HG02885 (cell line): ENCODE results near the gene RHAG.

Experiments
- ATAC-seq: cut with Tn5 transposase; IDR thresholded peaks from one replicate; pipeline ENCODE4 v1.9.1; 2021; ENCODE audit warnings: mild to moderate bottlenecking; ENCODE audit not compliant: unreplicated experiment, poor library complexity

The RHAG gene

DNA sequence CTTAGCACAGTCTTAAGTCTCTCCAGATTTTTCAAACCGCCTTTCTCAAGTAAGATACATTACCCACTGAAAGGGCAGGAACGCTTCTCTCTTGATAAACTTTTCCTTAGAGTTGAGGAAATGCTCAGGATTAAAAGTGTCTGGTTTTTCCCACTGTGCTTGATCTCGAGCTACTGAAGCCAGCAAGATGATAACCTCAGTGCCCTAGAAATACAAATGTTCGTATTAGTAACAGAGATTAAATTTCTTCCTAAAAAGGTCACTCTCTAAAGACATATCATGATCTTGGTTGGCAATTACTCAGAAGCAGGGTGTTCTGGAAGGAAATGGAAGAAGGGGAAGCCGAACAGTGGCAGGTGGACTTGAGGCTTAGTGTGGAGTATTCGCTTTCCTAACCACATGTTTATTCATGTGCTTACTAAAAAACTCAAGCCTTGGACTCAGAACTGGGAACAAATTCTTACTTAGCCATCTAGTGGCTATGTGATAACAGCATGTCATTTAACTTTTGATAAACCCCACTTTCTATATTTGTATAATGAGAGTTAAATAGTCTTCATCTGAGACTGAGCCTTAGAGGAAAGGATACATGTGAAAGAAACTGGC is 66.1 kb downstream of the RHAG start:
- no peak for ATAC-seq

DNA sequence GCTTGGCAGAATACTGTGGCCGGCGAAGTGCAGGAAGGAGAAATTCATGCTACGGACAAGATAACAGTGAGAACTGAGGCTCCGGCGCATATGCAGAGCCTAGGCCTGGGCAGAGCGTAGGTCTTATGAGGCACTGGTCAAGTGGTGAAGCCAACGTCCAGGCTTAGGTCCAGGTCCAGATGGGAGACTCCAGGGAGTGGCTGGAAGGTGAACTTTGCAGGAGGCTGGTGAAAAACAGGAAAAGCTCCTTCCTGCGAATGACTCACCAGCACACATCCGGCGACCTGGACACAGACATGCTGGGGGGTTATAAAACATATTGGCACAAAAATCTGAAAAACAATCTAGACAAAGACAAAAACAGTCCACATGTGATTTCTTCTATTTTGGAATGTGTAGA is 70.8 kb downstream of the RHAG start:
- ATAC-seq, result no peak

DNA sequence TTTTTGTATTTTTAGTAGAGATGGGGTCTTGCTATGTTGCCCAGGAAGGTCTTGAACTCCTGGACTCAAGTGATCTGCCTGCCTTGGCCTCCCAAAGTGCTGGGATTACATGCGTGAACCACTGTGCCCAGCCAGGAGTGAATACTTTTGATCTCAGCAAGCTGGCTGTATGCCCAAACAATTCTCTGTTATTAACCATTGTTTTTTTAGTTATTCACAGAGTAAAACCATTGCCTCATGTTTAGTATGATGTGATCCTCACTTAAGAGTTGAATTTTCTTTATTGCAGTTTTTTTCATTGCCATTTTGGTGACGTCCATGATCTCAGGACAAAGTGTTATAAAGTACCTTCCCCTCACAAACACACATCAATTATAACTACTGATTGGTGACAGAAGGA is 71.4 kb downstream of the RHAG start:
- ATAC-seq, result no peak

DNA sequence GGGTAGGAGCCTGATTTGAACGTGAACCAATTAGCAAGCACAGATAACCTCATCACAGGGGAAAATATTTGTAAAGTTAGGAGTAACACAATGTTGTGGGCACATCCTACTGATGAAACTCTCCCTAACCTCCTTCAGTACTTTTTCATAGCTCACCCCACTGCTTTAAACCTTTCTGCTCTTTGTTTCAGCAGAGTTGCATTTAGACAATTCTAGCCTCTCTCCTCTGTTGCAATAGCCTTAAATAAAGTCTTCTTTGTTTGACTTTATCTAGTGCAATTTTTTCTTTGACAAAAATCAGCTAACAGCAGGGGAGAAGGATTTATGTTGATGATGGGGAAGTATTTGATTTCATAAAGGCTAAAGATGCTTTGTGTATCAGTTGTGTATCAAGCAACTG is 72.1 kb downstream of the RHAG start:
- ATAC-seq, result no peak

DNA sequence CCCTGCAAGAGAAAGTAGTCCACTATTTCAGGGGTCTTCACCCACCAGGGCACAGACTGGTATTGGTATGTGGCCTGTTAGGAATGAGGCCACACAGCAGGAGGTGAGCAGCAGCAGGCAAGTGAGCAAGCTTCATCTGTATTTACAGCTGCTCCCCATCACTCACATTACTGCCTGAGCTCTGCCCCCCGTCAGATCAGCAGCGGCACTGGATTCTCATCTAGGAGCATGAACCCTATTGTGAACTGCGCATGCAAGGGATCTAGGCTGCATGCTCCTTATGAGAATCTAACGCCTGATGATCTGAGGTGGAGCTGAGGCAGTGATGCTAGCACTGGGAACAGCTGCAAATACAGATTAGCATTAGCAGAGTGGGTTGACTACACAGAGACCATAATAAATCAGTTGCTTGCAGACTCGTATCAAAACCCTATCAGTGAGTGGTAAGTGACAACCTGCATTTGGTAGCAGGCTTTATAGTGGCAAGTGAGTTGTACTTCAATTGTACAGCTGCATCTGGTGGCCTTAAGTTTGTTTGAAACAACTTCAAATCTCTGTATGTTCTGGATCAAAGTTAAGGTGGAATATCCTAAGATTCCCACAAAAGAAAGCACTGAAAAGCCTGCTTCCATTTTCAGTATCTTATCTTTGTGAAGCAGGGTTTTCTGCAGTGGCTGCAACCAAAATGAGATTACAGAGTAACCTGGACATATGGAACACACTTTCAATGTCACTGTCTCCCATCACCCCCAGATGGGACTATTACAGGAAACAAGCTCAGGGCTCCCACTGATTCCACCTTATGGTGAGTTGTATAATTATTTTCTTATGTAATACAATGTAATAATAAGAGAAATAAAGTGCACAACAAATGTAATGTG is 73.4 kb downstream of the RHAG start:
- no peak for ATAC-seq

DNA sequence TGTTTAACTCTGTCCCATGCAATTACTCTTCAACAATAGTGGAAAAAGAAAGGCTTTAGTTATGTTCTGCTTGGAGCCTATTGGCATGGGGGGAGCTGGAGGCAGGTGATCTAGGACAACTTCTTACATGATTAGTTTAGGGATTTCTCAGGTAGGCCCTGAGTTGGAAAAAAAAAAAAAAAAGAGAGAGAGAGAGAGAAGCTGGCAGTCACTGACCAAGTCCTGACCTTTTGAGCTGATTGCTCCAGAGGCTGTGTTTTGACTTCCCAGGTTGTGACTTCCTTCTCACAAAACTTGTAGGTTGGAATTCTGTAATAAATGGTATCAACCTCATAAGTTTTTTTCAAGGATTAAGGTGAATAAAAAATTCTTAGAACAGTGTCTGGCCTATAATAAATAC is 78.4 kb downstream of the RHAG start:
- no peak for ATAC-seq

DNA sequence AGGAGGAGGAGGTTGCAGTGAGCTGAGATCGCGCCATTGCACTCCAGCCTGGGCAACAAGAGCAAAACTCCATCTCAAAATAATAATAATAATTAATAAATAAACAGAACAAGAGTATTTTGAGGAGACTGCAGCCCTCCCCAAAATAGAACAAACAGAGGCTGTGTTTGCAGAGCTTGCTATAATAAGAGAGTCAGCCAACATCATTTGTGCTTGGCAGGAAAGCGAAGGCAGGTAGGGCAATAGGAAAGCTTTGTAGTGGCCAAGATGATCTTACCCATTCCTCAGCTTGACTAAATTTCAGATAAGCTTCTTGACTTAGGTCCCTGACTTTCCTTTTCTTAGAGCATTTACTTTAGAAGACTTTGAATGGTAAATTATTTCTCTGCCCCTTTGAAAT is 79.5 kb downstream of the RHAG start:
- no peak for ATAC-seq

DNA sequence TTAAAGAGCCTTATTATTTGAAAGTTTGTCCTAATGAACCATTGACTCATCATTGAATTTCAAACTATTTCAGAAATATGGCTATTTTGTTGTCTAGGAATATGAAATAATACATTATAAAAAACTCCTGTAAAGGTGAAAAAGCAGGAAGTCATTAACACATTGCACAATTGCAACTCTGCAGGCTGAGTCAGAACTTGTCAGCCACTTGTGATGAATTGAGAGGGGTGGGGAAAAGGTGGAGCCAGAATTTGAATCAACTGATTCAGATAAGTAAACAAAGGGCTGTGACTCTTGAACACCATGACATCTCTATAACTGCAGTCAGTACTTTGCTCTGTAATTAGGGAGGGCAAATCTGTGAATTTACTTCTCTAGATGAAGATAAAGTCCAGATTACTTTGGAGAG is 80.2 kb downstream of the RHAG start:
- no peak for ATAC-seq

DNA sequence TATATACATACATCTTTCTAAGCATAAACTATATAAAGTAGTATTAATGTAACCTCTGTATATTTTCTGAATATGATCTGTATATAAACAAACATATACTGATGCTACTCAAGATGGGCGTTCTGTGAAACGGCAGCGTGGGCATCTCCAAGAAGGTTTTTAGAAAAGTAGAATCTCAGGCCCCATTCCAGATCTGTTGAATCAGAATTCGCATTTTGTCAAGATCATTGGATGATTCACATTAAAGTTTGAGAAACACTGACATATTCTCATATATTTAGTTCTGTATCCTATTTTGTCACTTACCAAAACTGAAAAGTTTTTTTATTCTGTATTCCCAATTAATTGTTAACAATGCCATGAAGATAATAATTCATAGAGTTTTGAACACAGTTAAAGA is 80.7 kb downstream of the RHAG start:
- no peak for ATAC-seq
